Kidney epithelial cell (primary cell): ENCODE data around the gene MRS2. TPM values are rescaled to one million over a fixed set of nuclear protein-coding genes. Genes with fewer than 3 reads are reported as not detected.

Experiments
- DNase-seq: peaks from one replicate; pipeline ENCODE4 v3.0.0-alpha.2; 2010; ENCODE audit warnings: low read depth
- H3K27me3 ChIP-seq: 2 replicates; pipeline ENCODE4 v1.6.0; 2011; ENCODE audit warnings: low read length; ENCODE audit not compliant: control insufficient read depth, insufficient read depth
- H3K36me3 ChIP-seq: 2 replicates; pipeline ENCODE4 v1.5.1; 2011; ENCODE audit warnings: low read length; ENCODE audit not compliant: control insufficient read depth, insufficient read depth
- H3K4me3 ChIP-seq: 2 replicates; pipeline ENCODE4 v1.5.1; 2011; ENCODE audit warnings: low read depth, mild to moderate bottlenecking, control low read depth, low read length
- total RNA-seq: library from RNA; depleted of rRNA; stranded (reverse); fragments of >200 nt; gene quantifications from 2 replicates; pipeline ENCODE4 v1.2.3, GENCODE V29; 2015
- TF ChIP-seq, protein P1 (sequence below): IDR thresholded peaks from 2 replicates; pipeline ENCODE4 v1.5.1; 2011; ENCODE audit warnings: mild to moderate bottlenecking, moderate library complexity, low read length, control low read depth, inconsistent platforms; ENCODE audit not compliant: insufficient read depth, poor library complexity, severe bottlenecking

Gene MRS2, protein sequence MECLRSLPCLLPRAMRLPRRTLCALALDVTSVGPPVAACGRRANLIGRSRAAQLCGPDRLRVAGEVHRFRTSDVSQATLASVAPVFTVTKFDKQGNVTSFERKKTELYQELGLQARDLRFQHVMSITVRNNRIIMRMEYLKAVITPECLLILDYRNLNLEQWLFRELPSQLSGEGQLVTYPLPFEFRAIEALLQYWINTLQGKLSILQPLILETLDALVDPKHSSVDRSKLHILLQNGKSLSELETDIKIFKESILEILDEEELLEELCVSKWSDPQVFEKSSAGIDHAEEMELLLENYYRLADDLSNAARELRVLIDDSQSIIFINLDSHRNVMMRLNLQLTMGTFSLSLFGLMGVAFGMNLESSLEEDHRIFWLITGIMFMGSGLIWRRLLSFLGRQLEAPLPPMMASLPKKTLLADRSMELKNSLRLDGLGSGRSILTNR
- 26.1 and 42.3 TPM in 2 replicates for total RNA-seq

DNA sequence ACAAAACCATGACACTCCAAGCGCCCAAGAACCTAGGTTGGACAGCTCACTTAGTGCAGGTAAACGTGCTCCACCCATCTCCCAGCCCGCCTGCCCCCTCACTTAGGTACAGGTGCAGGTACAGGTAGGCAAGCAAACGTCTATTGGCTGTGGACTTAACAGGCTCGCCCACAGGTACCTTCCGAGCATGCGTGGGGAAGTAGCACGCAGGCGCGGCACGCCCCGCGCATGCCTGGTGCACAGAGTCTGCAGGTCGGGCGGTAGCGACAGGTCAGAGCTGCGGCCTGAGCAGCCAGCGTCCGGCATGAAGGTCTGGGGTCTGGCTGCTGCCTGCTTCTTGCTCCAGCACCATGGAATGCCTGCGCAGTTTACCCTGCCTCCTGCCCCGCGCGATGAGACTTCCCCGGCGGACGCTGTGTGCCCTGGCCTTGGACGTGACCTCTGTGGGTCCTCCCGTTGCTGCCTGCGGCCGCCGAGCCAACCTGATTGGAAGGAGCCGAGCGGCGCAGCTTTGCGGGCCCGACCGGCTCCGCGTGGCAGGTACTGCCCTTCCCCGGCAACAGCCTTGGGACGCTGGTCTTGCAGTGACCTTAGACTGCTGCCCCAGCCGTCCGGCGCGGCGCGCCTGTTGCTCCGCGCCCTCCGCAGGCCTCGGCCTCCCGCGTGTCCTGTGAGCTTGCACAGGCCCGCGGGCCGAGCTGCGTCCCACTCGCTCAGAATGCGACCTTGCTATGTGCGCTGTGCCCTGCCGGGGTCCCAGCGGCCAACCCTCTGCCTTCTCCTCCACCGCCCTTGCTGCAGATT is at the start of gene MRS2:
MRS2 (plus strand) TSS at position 240 of the 804 bp plus-strand sequence; CDS start at position 351, 111 bp downstream.
- no peaks in the 10 kb centered on the region for H3K27me3 ChIP-seq
- peak within 1 kb of the TSS; percentile 78 for H3K4me3 ChIP-seq
- H3K36me3 ChIP-seq: no peaks in the 10 kb centered on the region
- no peak for DNase-seq
- TF ChIP-seq, protein P1, sequence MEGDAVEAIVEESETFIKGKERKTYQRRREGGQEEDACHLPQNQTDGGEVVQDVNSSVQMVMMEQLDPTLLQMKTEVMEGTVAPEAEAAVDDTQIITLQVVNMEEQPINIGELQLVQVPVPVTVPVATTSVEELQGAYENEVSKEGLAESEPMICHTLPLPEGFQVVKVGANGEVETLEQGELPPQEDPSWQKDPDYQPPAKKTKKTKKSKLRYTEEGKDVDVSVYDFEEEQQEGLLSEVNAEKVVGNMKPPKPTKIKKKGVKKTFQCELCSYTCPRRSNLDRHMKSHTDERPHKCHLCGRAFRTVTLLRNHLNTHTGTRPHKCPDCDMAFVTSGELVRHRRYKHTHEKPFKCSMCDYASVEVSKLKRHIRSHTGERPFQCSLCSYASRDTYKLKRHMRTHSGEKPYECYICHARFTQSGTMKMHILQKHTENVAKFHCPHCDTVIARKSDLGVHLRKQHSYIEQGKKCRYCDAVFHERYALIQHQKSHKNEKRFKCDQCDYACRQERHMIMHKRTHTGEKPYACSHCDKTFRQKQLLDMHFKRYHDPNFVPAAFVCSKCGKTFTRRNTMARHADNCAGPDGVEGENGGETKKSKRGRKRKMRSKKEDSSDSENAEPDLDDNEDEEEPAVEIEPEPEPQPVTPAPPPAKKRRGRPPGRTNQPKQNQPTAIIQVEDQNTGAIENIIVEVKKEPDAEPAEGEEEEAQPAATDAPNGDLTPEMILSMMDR: no peak

DNA sequence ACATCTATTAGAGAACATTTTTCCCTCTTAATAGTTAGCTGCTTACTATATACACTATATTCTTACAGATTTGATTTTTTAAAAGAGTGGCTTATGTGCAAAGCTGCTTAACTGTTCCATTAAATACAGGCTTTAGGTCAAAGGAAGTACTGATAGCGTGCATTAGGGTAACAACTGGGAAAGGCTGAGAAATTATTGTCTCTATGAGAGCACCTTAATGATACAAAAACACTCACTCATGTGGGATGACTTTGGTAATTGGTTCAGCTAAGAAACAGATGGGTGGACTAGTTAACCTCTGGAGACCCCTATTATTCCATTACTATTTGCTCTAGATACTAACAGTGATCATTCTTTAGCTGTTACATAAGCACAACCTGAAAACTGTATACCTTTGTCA is 48.9 kb upstream of the MRS2 start:
- DNase-seq: no peak
- Histone ChIP-seq H3K36me3 (peaks cover 3% of the 10 kb centered on the region), H3K4me3 (peak overlapping the region; percentile 97), H3K27me3 (no peaks in the 10 kb centered on the region)
- TF ChIP-seq, protein P1: no peak

DNA sequence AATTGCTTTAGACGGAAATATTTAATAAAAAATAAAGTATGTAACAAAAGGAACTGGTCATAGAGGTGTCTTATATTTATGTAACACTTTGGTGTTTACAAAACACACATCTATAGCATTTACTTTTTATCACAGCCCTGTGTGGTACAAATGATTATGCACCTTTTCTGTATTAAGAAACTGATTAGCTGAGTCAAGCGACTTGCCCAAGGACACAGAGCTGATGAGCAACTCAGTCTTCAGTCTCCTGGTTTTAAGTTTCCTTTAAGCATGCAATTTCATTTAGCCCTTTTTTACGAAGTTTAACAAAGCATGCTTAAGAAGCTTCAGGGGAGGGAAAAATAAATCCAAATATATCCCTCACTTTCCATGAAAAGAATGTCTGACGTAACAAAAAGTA is 47.3 kb upstream of the MRS2 start:
- peaks cover 2% of the 10 kb centered on the region for H3K36me3 ChIP-seq
- DNase-seq: no peak
- TF ChIP-seq, protein P1: no peak
- no peaks in the 10 kb centered on the region for H3K27me3 ChIP-seq
- H3K4me3 ChIP-seq: peak overlapping the region; percentile 97

DNA sequence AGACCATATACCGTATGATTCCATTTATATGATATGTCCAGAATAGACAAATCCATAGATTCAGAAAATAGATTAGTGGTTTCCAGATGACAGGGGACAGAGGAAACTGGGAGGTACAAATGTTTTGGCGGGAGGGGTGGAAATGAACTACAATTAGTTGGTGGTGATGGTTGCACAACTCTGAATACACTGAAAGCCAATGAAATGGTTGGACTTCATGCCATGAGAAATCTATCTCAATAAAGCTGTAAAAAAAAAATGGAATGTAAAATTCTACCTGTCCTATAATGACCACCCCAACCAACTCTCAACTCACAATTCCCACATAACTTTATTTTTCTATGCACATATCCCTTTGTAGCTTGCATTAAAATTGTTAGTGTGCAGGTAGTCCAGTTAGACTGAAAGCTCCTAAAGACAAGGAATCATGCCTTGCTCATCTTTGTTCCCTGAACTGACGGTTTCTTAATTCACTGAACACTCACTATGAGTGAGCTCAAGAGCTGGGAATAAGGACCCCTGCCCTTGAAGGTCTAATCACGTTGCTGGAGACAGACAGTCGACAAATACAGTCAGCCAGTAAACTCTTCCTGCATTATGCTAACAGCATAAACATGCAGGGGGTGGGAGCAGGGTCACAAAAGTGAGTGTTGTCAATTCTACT is 46.3 kb upstream of the MRS2 start:
- Histone ChIP-seq H3K36me3 (no peaks in the 10 kb centered on the region), H3K27me3 (no peaks in the 10 kb centered on the region), H3K4me3 (peak overlapping the region; percentile 97)
- no peak for DNase-seq
- TF ChIP-seq, protein P1: no peak

DNA sequence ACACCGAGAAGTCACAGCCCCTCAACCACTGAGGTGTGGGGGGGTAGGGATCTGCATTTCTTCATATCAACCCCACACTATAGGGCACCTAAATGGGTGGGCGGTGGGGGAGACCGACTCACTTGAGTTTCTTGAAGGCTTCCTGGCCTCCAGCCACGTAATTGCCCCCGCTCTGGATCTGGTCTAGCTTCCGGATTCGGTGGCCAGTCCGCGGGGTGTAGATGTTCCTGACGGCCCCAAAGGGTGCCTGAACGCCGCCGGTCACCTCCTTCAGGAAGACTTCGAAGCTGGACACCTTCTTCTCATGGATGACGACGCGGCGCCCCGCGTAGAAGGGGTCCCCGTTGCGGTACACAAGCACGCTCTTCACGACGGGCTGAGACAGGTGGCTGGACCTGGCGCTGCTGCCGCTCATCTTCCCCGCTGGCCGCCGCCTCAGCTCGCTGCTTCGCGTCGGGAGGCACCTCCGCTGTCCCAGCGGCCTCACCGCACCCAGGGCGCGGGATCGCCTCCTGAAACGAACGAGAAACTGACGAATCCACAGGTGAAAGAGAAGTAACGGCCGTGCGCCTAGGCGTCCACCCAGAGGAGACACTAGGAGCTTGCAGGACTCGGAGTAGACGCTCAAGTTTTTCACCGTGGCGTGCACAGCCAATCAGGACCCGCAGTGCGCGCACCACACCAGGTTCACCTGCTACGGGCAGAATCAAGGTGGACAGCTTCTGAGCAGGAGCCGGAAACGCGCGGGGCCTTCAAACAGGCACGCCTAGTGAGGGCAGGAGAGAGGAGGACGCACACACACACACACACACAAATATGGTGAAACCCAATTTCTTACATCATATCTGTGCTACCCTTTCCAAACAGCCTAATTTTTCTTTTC is 45.2 kb upstream of the MRS2 start, which contains the start of gene DCDC2:
DCDC2 (minus strand) TSS at position 724 of the 883 bp plus-strand sequence; CDS start at position 415, 309 bp downstream.
- H3K4me3 ChIP-seq: peak within 1 kb of the TSS; percentile 97
- TF ChIP-seq, protein P1: no peak
- H3K36me3 ChIP-seq: no peaks in the 10 kb centered on the region
- no peaks in the 10 kb centered on the region for H3K27me3 ChIP-seq
- DNase-seq: peak; percentile 80
